Measurements from ENCODE around the gene POLR3K. TPM values are rescaled to one million over a fixed set of nuclear protein-coding genes. Genes with fewer than 3 reads are reported as not detected.
"Not testable (repeated sequence)": the region's sequence is repeated elsewhere in the genome, so short reads cannot be mapped to it uniquely, and the experiment has no call there.

Gene POLR3K
- polyA plus RNA-seq, 1 donor: 8.4 TPM

GRCh38 chr16:42691-43090, 10.7 kb downstream of the POLR3K start:
- DNase-seq: no peak

- no peak for DNase-seq
Measured at GRCh38 chr16:42069-42457, 11.3 kb downstream of the POLR3K start.

GRCh38 chr16:41439-42068, 11.9 kb downstream of the POLR3K start:
- DNase-seq: no peak

- DNase-seq: no peak
Measured at GRCh38 chr16:38941-39892, 14.2 kb downstream of the POLR3K start.

GRCh38 chr16:38206-38605, 15.2 kb downstream of the POLR3K start:
- not testable (repeated sequence) for DNase-seq

- DNase-seq: no peak
Measured at GRCh38 chr16:37511-37910, 15.9 kb downstream of the POLR3K start.

GRCh38 chr16:36336-36984, 16.9 kb downstream of the POLR3K start:
- DNase-seq: no peak

- DNase-seq: no peak
Measured at GRCh38 chr16:35678-36305, 17.6 kb downstream of the POLR3K start.

- no peak for DNase-seq
Measured at GRCh38 chr16:35011-35677, 18.3 kb downstream of the POLR3K start.

- no peak for DNase-seq
Measured at GRCh38 chr16:34648-34987, 18.8 kb downstream of the POLR3K start.

- DNase-seq: no peak
Measured at GRCh38 chr16:33877-34647, 19.3 kb downstream of the POLR3K start.

- not testable (repeated sequence) for DNase-seq
Measured at GRCh38 chr16:33154-33876, 20.1 kb downstream of the POLR3K start.

GRCh38 chr16:30627-31026, 22.8 kb downstream of the POLR3K start:
- DNase-seq: not testable (repeated sequence)

GRCh38 chr16:25926-26348, 27.5 kb downstream of the POLR3K start:
- not testable (repeated sequence) for DNase-seq

- not testable (repeated sequence) for DNase-seq
Measured at GRCh38 chr16:24151-24550, 29.3 kb downstream of the POLR3K start.

GRCh38 chr16:20886-21285, 32.5 kb downstream of the POLR3K start:
- DNase-seq: not testable (repeated sequence)

- DNase-seq: not testable (repeated sequence)
Measured at GRCh38 chr16:17062-17765, 36.2 kb downstream of the POLR3K start.

- DNase-seq: not testable (repeated sequence)
Measured at GRCh38 chr16:10772-11171, 42.6 kb downstream of the POLR3K start.

GRCh38 chr16:9903-10665, 43.3 kb downstream of the POLR3K start:
- DNase-seq: no peak
